Peyer's patch (tissue), 4 donors: Measurements from ENCODE around the gene CCDC85C.
A peak's percentile ranks its signal among the peaks of the same experiment; 100 is the strongest.

Source experiments
- CTCF ChIP-seq, 6 experiments: fragments of 450-650 bp in 4 of 6; fragments of 200-600 bp in 2 of 6; sonication (generic) in 1 of 6; IDR thresholded peaks; one replicate each; pipeline ENCODE4 v1.5.1; 2017 to 2019; ENCODE audit warnings: antibody characterized with exemption in 6 of 6, mild to moderate bottlenecking in 3 of 6, moderate library complexity in 1 of 6
- POLR2A ChIP-seq, 2 donors: fragments of 450-650 bp; IDR thresholded peaks; one replicate each; pipeline ENCODE4 v1.5.1; 2017; ENCODE audit warnings: antibody characterized with exemption in 2 of 2, mild to moderate bottlenecking in 2 of 2, moderate library complexity in 2 of 2

DNA sequence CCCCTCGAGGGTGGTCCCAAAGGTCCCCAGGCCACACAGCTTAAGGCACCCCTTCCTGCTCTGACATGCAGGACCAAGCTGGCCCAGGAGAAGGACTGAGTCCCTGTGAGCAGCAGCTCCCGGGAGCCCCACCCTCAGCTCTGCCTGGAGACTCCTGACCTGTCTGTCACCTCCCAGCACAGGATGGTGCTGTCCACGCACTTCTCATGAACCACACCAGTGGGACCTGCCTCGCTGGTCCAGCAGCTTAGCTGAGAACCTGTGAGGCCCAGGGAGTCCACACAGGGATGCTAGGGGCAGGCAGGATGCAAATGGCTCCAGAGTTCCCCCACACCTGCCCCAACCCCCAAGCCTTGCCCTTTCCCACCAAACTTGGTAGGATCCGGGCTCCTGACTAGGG, 27.7 kb downstream of the CCDC85C start:
- peak in 1 of 6 experiments; percentile 19 for TF ChIP-seq CTCF (IDR thresholded peaks at IDR 0.05)
- TF ChIP-seq POLR2A (IDR thresholded peaks at IDR 0.05), result peak in 1 of 2 donors; percentile 31
